Ovary (tissue), 9 donors: Measurements from ENCODE around the gene CCDC33. TPM values are rescaled to one million over a fixed set of nuclear protein-coding genes. Genes with fewer than 3 reads are reported as not detected.

Source experiments
- DNase-seq, 5 donors: peaks; one replicate each; pipeline ENCODE4 v3.0.0-alpha.2; 2019 to 2020
- H3K27ac ChIP-seq, 2 donors: fragments of 200-600 bp; one replicate each; pipeline versions ENCODE4 v1.5.1 to v1.8.0; 2019 to 2022
- H3K27me3 ChIP-seq: fragments of 200-600 bp; one replicate; pipeline ENCODE4 v1.8.0; 2022
- H3K36me3 ChIP-seq: fragments of 200-600 bp; sonication (generic); one replicate; pipeline ENCODE4 v1.5.1; 2019
- H3K4me1 ChIP-seq: one replicate; pipeline ENCODE4 v1.8.1; 2013; ENCODE audit warnings: mild to moderate bottlenecking, moderate library complexity; ENCODE audit not compliant: insufficient read depth
- H3K4me3 ChIP-seq: fragments of 200-600 bp; sonication (generic); one replicate; pipeline ENCODE4 v1.5.1; 2017
- H3K9me3 ChIP-seq, 2 donors: fragments of 200-600 bp in 1 of 2; sonication (generic) in 1 of 2; one replicate each; pipeline versions ENCODE4 v1.5.1 to v1.8.1; 2013 to 2019; ENCODE audit warnings: mild to moderate bottlenecking in 1 of 2, moderate library complexity in 1 of 2
- EP300 ChIP-seq: sonication (generic); formaldehyde crosslinking; IDR thresholded peaks from one replicate; pipeline ENCODE4 v1.6.1; 2017; ENCODE audit warnings: antibody characterized with exemption
- POLR2A ChIP-seq: fragments of 450-650 bp; IDR thresholded peaks from one replicate; pipeline ENCODE4 v1.6.1; 2017; ENCODE audit warnings: antibody characterized with exemption, mild to moderate bottlenecking, moderate library complexity
- WGBS, 3 donors: extraction: QIAGEN DNeasy Blood & Tissue Kit in 1 of 3; methylation state at CpG; one replicate each; pipeline versions ENCODE4 v1.1.5 to v1.1.7; 2013 to 2017; 5-methylcytosine and 5-hydroxymethylcytosine counted together
- intact Hi-C, 4 donors: fragments of 100-400 bp; cut with DNase I; formaldehyde crosslinking; loops; one replicate each; pipeline versions ENCODE4 v1.11.0 to v1.15.1; 2022 to 2023
- polyA plus RNA-seq, 2 donors: library from polyadenylated mRNA; stranded (reverse); fragments of 200-250 nt in 1 of 2; fragments of 350-450 nt in 1 of 2; fragmentation: Illumina TruSeq in 1 of 2; extraction: RNeasy Lipid Tissue Mini Kit (QIAGEN cat#74804) in 1 of 2; gene quantifications; one replicate each; pipeline ENCODE4 v1.2.3, GENCODE V29; 2013 to 2014
- total RNA-seq, 7 donors: library from RNA; depleted of rRNA in 2 of 7; stranded (reverse); fragments of >200 nt in 2 of 7; fragmentation: NEBNext Ultra II Directional in 3 of 7; extraction: Animal tissue kit (Norgen Biotek cat#: 25700) in 3 of 7; gene quantifications; one replicate each; pipeline versions ENCODE4 v1.1.0 to v1.2.4, GENCODE V29; 2016 to 2023
- TF ChIP-seq, protein P1 (sequence below), 3 donors: fragments of 450-650 bp in 2 of 3; fragments of 200-600 bp in 1 of 3; IDR thresholded peaks; one replicate each; pipeline versions ENCODE4 v1.5.1 to v1.8.0; 2016 to 2022; ENCODE audit warnings: antibody characterized with exemption in 3 of 3, mild to moderate bottlenecking in 1 of 3
- donor health status: DM: no; HTN: no; CAD: no; lungs with moderate emphysema.
- donor health status: DM: no; HTN: no; CAD: no.
- donor health status: Bipolar disorder and iron deficiency.
- donor health status: DM: yes; HTN: yes; CAD: no.
- donor health status: DM: no; HTN: no; CAD: no.
- donor health status: DM: yes; HTN: yes; CAD: no.

Gene CCDC33
- total and polyA plus RNA-seq, 9 donors, result 0.10 to 24.7 (median 1.9) TPM; not detected in 3

DNA sequence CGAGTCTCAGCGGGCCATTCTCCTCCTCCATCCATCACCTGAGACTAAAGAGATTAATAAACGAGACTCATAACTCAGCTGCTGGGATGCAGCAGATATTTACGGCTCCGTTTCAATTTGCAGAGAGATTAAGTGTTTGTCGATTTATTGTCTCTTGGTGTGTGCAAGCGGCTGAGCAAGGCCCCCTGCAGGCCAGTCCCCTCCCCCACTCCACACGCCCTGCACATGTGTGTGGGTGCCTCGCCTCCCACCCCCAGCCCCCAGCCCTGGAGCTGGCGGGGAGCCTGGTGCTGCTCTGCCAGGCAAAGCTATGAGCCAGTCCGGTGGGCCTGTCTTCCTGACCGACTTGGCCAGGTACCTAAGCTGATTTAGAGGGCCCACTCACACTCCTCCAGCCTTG, 68.3 kb downstream of the CCDC33 start:
- Histone ChIP-seq H3K4me3 (no peak overlapping the region), H3K27ac (no peak overlapping the region), H3K4me1 (peaks cover 3% of the 10 kb centered on the region), H3K27me3 (no peaks in the 10 kb centered on the region), H3K9me3 (no peaks in the 10 kb centered on the region), H3K36me3 (no peaks in the 10 kb centered on the region)
- TF ChIP-seq EP300, result no peak
- no peak for DNase-seq
- intact Hi-C loops, result loop anchor here in 2 of 4 donors (2.0 to 10.0 kb wide), 3 partner anchors 176 to 350 kb away; no protein-coding TSS in a partner anchor
- 52 to 63% (median 58%) methylated on average over 12 of the region's 12 CpGs for WGBS, 3 donors

DNA sequence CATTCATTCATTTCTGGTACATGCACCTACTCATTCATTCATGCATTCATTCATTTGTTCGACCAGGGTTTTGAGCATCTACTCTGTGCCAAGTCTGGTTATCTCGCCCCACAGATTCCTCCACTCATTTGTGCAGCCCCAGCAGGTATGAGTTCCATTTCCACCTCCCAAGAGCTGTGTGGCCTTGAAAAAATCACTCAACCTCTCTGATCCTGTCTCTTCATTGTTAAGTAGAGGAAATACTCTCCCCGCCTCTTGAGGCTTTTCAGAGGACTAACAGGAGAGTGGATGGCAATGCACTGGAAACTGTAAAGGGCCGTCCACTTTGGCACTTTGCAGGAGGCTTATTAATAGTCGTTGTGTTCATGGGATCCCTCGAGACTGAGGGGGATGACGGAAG, 69.6 kb downstream of the CCDC33 start:
- DNase-seq, result no peak
- H3K27me3 ChIP-seq, result no peaks in the 10 kb centered on the region
- WGBS, 3 donors, result 82 to 87% (median 87%) methylated on average over 7 of the region's 7 CpGs
- no peak overlapping the region for H3K27ac ChIP-seq
- H3K36me3 ChIP-seq, result no peaks in the 10 kb centered on the region
- no peak overlapping the region for H3K4me3 ChIP-seq
- no peaks in the 10 kb centered on the region for H3K9me3 ChIP-seq
- TF ChIP-seq POLR2A (no peak), EP300 (no peak)
- TF ChIP-seq, protein P1, sequence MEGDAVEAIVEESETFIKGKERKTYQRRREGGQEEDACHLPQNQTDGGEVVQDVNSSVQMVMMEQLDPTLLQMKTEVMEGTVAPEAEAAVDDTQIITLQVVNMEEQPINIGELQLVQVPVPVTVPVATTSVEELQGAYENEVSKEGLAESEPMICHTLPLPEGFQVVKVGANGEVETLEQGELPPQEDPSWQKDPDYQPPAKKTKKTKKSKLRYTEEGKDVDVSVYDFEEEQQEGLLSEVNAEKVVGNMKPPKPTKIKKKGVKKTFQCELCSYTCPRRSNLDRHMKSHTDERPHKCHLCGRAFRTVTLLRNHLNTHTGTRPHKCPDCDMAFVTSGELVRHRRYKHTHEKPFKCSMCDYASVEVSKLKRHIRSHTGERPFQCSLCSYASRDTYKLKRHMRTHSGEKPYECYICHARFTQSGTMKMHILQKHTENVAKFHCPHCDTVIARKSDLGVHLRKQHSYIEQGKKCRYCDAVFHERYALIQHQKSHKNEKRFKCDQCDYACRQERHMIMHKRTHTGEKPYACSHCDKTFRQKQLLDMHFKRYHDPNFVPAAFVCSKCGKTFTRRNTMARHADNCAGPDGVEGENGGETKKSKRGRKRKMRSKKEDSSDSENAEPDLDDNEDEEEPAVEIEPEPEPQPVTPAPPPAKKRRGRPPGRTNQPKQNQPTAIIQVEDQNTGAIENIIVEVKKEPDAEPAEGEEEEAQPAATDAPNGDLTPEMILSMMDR (IDR thresholded peaks at IDR 0.05), result no peak
- intact Hi-C loops, result loop anchor here in 3 of 4 donors (2.0 to 10.0 kb wide), 4 partner anchors 177 to 351 kb away; no protein-coding TSS in a partner anchor
- H3K4me1 ChIP-seq, result peaks cover 3% of the 10 kb centered on the region

GRCh38 chr15:74306781-74307217, 70.7 kb downstream of the CCDC33 start:
- H3K36me3 ChIP-seq, result no peaks in the 10 kb centered on the region
- intact Hi-C loops, result loop anchor here in 3 of 4 donors (5.0 to 10.0 kb wide), 3 partner anchors 179 to 352 kb away; no protein-coding TSS in a partner anchor
- H3K4me1 ChIP-seq, result peaks cover 3% of the 10 kb centered on the region
- no peak for DNase-seq
- WGBS, 3 donors, result 65 to 72% (median 67%) methylated on average over 10 of the region's 10 CpGs
- TF ChIP-seq POLR2A, result no peak
- TF ChIP-seq, protein P1 (IDR thresholded peaks at IDR 0.05), result no peak
- TF ChIP-seq EP300, result no peak
- H3K27me3 ChIP-seq, result no peaks in the 10 kb centered on the region
- no peak overlapping the region for H3K4me3 ChIP-seq
- H3K27ac ChIP-seq, result no peak overlapping the region
- H3K9me3 ChIP-seq, result no peaks in the 10 kb centered on the region

DNA sequence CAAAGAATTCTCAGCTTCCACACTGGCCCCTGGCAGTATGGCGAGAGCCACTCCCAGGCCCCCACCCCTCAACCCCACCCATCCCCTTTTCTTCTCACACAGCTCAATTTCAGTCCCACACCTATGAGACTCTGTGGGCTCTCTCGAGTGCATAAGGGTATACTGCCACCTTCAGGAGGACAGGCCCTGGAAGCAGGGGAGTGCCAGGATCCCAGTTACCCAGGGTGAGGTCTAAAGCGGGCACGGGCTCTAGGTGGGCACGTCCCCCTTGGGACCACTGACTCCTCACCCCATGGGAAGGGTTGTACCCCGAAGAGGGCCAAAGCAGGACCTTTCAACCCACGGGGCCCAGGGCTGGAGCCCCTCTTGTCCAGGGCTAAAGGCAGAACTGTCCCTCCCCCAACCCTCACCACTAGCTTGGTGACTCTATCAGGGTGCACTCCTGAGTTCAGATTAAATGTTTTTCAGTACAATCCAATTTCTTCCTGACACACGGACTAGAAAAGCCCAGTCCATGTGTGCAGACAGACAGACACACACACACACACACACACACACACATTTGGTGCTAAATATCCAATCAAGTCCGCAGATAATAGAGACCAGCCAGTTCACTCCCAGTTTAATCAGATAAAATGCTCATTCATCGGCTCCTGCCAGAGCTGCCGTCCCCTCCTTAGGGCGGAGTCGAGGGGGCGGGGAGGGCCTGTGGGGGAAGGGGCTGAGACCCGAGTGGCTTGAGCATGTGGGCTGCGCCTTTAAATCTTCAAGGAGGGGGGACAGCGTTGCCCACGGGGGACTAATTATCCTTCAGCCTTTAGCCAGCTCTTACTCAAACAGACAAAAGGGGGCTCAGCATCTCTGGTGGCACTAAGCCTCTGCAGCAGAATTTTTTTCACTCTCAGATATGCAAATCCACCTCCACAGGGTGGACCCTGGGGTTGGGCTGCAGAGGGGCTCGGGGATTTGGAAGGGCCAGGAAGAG, 72.0 kb downstream of the CCDC33 start:
- TF ChIP-seq, protein P1 (IDR thresholded peaks at IDR 0.05), result peak; percentile 36 to 56 (median 54)
- no peak for TF ChIP-seq POLR2A
- Histone ChIP-seq H3K27ac (no peak overlapping the region), H3K36me3 (no peaks in the 10 kb centered on the region), H3K4me3 (no peak overlapping the region), H3K9me3 (no peaks in the 10 kb centered on the region), H3K27me3 (no peaks in the 10 kb centered on the region), H3K4me1 (no peaks in the 10 kb centered on the region)
- peak; percentile 57 to 73 (median 70) for DNase-seq
- intact Hi-C loops, result loop anchor here (2.0 to 10.0 kb wide), 4 partner anchors 181 to 353 kb away; no protein-coding TSS in a partner anchor
- WGBS, 3 donors, result 5 to 9% (median 8%) methylated on average over 19 of the region's 19 CpGs
